ENCODE data around the gene PSKH1.

The PSKH1 gene

DNA sequence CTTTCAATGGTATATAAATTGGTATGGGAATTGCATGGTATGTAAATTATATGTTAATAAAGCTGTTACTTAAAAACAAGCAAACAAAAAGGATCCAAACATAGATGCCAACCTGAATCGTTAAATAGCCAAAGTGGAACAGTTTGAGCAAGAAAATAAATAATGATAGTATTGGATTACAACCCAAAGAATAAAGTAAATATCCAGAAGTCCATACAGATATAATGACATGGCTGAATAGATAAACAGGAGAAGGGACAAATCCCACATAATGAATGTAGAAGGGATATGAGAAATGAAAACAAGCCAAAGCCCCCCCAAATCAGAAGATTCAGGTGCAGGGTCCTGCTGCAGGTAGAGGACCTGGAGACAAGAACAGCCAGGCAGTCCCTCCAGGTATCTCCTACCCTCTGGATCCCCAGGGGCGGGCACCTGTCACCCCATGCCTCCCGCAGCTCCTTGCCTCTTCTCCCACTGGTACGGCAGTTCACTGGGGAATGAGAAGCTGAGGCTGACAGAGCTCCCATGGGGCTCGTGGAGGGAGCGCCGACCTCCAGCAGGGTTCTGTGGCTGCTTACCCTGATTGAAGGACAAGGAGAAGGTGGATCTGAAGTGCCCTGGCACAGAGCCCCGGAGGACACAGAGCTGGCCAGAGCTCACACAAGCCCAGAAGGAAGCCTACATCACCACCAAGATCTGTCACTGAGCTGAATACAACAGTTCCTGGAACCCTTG is 60.8 kb downstream of the PSKH1 start:
- DNase-seq (ENCODE audit: low read depth): no peak
- no peak for TF ChIP-seq CTCF (conservative IDR thresholded peaks at IDR 0.05; ENCODE audit: low read depth, low read length)
- no peak overlapping the region for H3K4me3 ChIP-seq (ENCODE audit: low read depth, low read length)

DNA sequence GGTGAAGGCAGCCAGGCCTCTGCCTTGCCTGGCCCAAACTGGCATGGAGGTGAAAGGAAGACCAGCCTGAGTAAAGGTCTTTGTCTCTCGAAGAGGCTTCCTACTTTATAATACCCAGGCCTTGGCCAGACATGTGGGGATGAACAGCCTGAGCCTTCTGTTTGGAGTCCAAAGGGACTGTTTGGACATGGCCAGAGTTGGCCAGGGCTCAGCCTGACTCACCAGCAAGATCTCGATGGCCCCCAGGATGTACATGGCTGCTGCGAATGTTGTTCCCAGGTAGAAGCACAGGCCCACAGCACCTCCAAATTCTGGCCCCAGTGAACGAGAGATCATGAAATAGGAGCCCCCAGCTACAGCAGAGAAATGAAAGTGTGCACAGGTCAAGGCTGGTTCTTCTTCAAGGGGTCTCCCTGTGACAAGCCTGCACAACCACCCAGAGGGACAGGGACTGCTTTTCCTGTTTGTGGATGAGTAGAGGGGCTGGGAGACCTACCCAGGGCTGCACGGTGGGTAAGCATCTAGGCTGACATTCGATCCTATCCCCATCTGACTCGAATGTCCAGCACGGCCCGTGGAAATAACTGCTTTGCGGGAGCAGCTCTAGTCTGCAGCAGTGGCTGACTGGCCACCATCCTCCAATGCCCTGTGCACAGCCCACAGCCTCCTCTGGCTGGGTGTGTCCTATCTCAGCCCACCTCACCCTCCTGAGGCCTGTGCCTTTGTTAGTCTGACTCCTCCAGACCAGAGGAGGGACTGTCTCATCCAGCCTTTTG is 61.6 kb downstream of the PSKH1 start:
- no peak for DNase-seq (ENCODE audit: low read depth)
- H3K4me3 ChIP-seq (ENCODE audit: low read depth, low read length): no peak overlapping the region
- no peak for TF ChIP-seq CTCF (conservative IDR thresholded peaks at IDR 0.05; ENCODE audit: low read depth, low read length)

GRCh38 chr16:67957622-67958021 is 64.6 kb downstream of the PSKH1 start:
- DNase-seq (ENCODE audit: low read depth): no peak
- no peak overlapping the region for H3K4me3 ChIP-seq (ENCODE audit: low read depth, low read length)
- no peak for TF ChIP-seq CTCF (conservative IDR thresholded peaks at IDR 0.05; ENCODE audit: low read depth, low read length)

DNA sequence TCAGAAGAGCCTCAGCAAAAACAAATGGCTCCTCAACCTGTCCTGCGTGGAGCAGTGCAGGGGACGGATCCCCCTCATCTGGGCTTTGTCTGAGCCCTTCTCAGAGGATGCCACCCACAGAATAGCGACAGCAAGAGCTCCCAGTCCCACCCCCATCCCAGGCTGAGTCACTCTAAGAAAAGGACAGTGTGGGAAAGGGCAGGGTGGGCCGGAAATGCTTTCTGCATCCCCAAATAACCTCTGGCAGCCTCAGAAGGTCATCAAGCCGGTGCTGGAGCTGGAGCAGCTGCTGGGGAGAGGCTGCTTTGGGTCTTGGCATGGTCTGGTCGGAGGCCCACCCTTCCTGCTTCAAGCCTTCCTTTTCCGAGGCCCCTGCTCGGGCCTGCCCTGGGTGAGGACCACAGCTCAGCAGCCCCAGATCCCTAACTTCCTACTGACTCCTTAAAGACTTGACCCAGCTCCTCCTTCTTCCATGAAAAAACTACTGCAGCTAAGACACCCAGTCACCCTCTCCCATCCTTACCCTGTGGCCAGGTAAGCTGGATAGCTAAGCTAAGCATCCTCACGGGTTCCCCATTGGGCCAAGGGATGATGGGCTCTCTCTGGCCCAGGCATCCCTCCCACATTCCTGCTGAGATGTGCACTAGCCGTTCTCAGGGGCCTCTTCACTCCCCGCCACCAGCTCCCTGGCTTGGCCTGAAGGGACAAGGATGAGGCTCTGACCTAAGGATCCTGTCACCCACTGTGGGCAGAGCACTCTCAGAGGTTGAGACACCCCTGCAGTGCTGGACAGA is 66.7 kb downstream of the PSKH1 start:
- TF ChIP-seq CTCF (conservative IDR thresholded peaks at IDR 0.05; ENCODE audit: low read depth, low read length): no peak
- peak; percentile 47 for DNase-seq (ENCODE audit: low read depth)

GRCh38 chr16:67961551-67961957 is 68.5 kb downstream of the PSKH1 start:
- no peak for DNase-seq (ENCODE audit: low read depth)
- no peak overlapping the region for H3K4me3 ChIP-seq (ENCODE audit: low read depth, low read length)
- TF ChIP-seq CTCF (conservative IDR thresholded peaks at IDR 0.05; ENCODE audit: low read depth, low read length): no peak

More for the DNA sequence above, 66.7 kb downstream of the PSKH1 start:
- no peak overlapping the region for H3K4me3 ChIP-seq (ENCODE audit: low read depth, low read length)

DNA sequence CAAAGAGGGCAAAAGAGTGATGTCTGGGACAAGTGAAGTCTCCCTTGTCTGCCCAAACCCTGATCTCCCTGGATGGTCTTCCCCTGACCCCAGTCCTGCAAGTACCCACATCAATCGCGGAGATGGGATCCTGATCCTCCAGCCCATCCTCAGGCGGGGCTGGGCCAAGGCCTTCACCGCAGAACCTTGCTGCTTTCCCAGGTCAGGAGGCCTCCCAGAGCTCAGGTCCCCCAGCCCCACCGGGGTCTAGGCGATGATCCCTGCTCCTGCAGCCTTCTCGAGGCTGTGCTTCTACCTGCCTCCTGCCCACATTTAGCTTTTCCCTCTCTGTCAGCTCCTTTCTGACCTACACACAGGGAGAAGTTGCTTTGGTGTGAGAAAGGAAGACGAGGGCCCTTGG is 69.1 kb downstream of the PSKH1 start:
- H3K4me3 ChIP-seq (ENCODE audit: low read depth, low read length): no peak overlapping the region
- no peak for DNase-seq (ENCODE audit: low read depth)
- no peak for TF ChIP-seq CTCF (conservative IDR thresholded peaks at IDR 0.05; ENCODE audit: low read depth, low read length)
